Measurements from ENCODE around the gene TRAF7. TPM values are rescaled to one million over a fixed set of nuclear protein-coding genes. Genes with fewer than 3 reads are reported as not detected.
A peak's percentile ranks its signal among the peaks of the same experiment; 100 is the strongest.
"Not testable (repeated sequence)": the region's sequence is repeated elsewhere in the genome, so short reads cannot be mapped to it uniquely, and the experiment has no call there.

TRAF7 gene
- total RNA-seq, 1 experiment from 2014 or later = 69.0 TPM

GRCh38 chr16:2199621-2200139 lies 44.1 kb downstream of the TRAF7 start:
- no peak for DNase-seq (ENCODE audit: low read depth)

DNA sequence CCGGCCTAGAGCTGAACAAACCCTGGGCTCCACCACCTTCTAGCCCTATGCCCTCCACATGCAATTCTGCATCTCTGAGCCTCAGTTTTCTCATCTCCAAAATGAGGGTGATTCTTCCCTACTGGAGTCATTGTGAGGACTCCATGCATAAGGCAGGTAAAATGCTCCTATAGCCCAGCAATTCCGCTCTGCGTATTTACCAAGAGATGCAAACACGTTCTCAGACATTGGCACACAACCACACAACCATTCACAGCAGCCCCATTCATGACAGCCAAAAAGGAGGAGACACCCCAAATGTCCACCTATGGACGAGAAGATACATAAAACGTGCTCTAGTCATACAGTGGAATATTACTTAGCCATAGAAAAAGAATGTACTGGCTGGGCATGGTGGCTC lies 44.7 kb downstream of the TRAF7 start:
- DNase-seq (ENCODE audit: low read depth) = no peak

DNA sequence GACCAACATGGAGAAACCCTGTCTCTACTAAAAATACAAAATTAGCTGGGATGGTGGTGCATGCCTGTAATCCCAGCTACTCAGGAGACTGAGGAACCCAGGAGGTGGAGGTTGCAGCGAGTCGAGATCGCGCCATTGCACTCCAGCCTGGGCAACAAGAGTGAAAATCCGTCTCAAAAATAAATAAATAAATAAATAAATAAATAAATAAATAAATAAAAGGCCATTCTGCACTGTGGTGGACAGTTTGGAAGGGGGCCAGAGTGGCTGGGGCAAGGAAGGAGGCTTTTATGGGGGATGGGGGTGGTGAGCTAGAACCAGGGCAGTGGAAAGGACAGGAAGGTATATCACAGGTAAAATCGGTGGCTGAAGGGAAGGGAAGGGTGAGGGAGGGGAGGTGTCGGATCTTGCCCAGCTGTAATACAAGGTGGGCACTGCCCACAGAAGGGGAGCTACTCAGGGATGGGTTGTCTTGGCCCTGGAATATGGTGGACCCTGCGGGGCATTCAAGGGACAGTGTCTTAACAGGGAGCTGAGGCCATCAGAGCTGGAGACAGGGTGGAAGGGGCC lies 47.6 kb downstream of the TRAF7 start:
- DNase-seq (ENCODE audit: low read depth) = not testable (repeated sequence)

GRCh38 chr16:2204416-2205103 lies 49.0 kb downstream of the TRAF7 start:
- no peak for DNase-seq (ENCODE audit: low read depth)

GRCh38 chr16:2205104-2205966 lies 49.8 kb downstream of the TRAF7 start, which contains the start of gene MLST8:
TSS of gene MLST8 (plus strand) at chr16:2205454. CDS start at chr16:2206086, 632 bp downstream.
- DNase-seq (ENCODE audit: low read depth) = peak; percentile 70

GRCh38 chr16:2205967-2206313 lies 50.4 kb downstream of the TRAF7 start:
- no peak for DNase-seq (ENCODE audit: low read depth)

- DNase-seq (ENCODE audit: low read depth) = no peak
These were observed 50.8 kb downstream of the TRAF7 start for GRCh38 chr16:2206420-2206779.

DNA sequence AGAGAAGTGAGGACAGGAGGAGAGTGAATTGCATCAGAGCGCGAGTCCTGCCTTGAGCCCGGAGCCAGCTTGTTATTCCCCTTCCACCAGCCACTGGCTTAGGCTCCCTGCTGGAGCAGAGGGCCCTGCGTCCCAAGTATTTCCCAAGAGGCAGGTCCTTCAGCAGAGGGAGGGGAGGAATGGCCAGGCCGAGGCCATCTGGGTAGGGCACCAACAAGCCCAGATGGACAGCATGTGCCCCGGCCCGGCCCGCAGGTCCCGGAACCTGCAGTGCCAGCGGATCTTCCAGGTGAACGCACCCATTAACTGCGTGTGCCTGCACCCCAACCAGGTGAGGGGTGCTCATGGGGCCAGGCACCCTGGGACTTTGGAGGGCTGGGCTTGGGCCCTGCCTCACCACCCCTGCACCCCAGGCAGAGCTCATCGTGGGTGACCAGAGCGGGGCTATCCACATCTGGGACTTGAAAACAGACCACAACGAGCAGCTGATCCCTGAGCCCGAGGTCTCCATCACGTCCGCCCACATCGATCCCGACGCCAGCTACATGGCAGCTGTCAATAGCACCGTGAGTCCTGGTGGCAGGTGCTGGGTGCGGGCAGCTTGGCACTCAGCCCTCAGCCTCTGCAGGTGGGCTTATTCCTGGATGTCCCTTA lies 51.3 kb downstream of the TRAF7 start:
- DNase-seq (ENCODE audit: low read depth) = no peak

GRCh38 chr16:2207872-2208271 lies 52.3 kb downstream of the TRAF7 start:
- no peak for DNase-seq (ENCODE audit: low read depth)

DNA sequence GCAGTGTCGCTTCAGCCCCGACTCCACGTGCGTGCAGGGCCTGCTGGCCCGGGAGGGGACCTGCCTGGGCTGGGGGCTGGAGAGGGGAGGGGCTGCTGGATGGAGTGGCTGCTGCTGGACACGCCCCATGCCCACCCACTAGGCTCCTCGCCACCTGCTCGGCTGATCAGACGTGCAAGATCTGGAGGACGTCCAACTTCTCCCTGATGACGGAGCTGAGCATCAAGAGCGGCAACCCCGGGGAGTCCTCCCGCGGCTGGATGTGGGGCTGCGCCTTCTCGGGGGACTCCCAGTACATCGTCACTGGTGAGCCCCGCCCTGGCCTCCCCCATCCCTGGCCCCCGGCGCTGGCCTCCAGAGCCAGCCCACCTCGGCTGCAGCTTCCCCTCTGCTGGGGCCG lies 52.7 kb downstream of the TRAF7 start:
- DNase-seq (ENCODE audit: low read depth) = no peak

GRCh38 chr16:2208772-2209171 lies 53.2 kb downstream of the TRAF7 start:
- no peak for DNase-seq (ENCODE audit: low read depth)

- DNase-seq (ENCODE audit: low read depth) = no peak
These were observed 53.9 kb downstream of the TRAF7 start for GRCh38 chr16:2209258-2210008.

DNA sequence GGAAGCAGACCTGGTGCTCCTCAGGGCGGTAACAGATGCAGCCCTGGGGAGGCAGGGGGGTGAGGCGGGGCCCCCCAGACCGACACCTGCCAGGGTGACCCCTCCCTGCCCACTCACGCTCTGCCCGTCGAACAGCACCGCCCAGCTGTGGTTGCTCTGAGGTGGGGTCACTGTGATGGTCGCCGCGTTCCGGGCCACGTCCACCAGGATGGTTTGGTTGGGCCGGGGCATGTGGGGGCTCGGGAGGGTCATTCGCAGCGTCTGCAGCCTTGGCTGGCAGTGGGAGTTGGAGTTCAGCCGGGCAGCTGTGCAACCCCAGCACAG lies 54.4 kb downstream of the TRAF7 start:
- DNase-seq (ENCODE audit: low read depth) = no peak

DNA sequence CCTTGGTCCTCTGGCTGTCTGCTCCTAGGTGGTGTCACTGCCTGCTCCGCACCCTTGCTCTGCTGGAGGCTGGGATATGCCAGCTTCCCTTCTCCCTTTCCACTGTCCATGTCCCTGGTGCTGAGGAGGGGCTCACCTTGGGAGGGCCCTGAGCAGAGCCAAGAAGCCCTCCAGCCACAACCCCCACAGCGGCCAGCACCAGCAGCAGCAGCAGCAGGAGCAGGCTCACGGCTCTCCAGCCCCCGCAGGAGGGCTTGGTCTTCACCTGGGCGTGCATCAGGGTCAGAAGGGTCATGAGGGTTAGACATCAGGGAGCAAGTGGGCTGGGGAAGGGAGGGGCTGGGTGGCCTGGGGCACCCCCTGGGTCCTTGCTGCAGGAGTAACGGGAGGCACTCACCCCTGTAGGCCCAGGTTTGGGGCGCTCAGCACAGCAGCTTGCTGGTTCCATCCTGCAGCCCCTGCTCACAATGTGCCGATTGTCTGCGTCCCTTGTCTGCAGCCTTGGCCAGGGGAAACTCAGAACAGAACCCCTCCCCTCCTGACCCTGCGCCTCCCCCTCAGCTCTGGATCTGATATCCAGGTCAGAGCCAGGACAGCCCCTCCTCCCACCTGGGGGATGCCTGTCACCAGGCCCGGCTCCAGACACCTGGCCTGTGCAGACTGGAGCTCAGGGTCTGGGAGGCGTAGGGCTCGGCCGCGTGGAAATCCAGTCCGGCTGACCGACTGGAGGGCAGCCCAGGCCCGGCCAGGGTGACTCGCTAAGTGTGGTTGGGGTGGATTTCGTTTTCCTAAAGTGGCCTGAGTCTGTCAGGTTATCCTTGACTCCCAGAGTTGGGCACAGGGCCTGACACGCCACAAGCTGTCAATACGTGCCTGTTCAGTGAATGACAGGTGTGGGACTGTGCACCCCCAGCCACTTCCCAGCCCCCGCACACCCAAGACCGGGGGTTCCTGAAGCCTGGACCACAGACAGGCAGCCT lies 55.1 kb downstream of the TRAF7 start, which contains the start of gene BRICD5:
TSS of gene BRICD5 (minus strand) at position 478 of the 980 bp plus-strand sequence. CDS start at position 448, 30 bp downstream.
- DNase-seq (ENCODE audit: low read depth) = peak; percentile 61

DNA sequence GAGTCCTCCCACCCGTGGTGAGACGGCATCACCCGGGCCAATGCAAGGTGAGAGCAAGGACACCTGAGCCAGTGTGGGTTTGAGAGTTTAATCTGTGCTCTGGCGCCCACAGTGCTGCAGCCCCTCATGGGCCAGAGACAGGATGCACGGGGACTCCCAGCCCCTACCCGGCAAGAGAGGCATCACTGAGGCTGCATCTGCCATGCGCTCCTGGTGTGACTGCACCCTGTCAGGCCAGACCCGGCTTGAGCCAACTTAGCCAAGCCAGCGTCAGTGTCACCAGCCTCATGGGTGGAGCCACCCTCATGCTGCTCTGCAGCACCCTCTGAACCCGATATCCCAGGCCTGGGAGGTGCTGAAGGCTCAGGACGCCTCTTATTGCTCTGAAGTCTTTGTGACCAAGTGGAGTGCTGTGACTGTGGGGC lies 56.4 kb downstream of the TRAF7 start:
- no peak for DNase-seq (ENCODE audit: low read depth)

GRCh38 chr16:2212362-2213324 lies 57.1 kb downstream of the TRAF7 start:
- DNase-seq (ENCODE audit: low read depth) = peak; percentile 43

- no peak for DNase-seq (ENCODE audit: low read depth)
These were observed 58.5 kb downstream of the TRAF7 start for GRCh38 chr16:2213817-2214718.

- DNase-seq (ENCODE audit: low read depth) = no peak
These were observed 59.1 kb downstream of the TRAF7 start, which contains the start of gene PGP for GRCh38 chr16:2214719-2214968. TSS of gene PGP (minus strand) at chr16:2214840. CDS start at chr16:2214777, 63 bp downstream.
